HEK293 (cell line): ENCODE measurements around the gene RAD23B.

Experiments
- CTCF ChIP-seq: fragments of 450-650 bp; formaldehyde crosslinking; IDR thresholded peaks from 2 replicates; pipeline ENCODE4 v1.5.1; 2016; ENCODE audit warnings: missing biosample characterization, missing genetic modification characterization
- EGR2 ChIP-seq: fragments of 450-650 bp; formaldehyde crosslinking; IDR thresholded peaks from 2 replicates; pipeline ENCODE4 v1.5.1; 2016; ENCODE audit warnings: low read depth, missing biosample characterization, missing genetic modification characterization
- ELK4 ChIP-seq: IDR thresholded peaks from 2 replicates; pipeline ENCODE4 v1.6.1; 2011; ENCODE audit warnings: mild to moderate bottlenecking, low read depth, low read length, borderline replicate concordance
- SALL2 ChIP-seq: fragments of 450-650 bp; formaldehyde crosslinking; IDR thresholded peaks from 2 replicates; pipeline ENCODE4 v1.5.0; 2017; ENCODE audit warnings: missing biosample characterization, mild to moderate bottlenecking, missing genetic modification characterization, borderline replicate concordance
- YY1 ChIP-seq: fragments of 450-650 bp; formaldehyde crosslinking; IDR thresholded peaks from 2 replicates; pipeline ENCODE4 v1.5.1; 2018; ENCODE audit warnings: missing biosample characterization, missing genetic modification characterization
- ZNF184 ChIP-seq: fragments of 450-650 bp; IDR thresholded peaks from 2 replicates; pipeline ENCODE4 v1.5.1; 2018; ENCODE audit warnings: missing biosample characterization, mild to moderate bottlenecking, missing genetic modification characterization
- ZNF24 ChIP-seq: fragments of 450-650 bp; formaldehyde crosslinking; IDR thresholded peaks from 2 replicates; pipeline ENCODE4 v1.5.1; 2016; ENCODE audit warnings: missing biosample characterization, missing genetic modification characterization
- ZNF404 ChIP-seq: fragments of 450-650 bp; formaldehyde crosslinking; IDR thresholded peaks from 2 replicates; pipeline ENCODE4 v1.5.1; 2017; ENCODE audit warnings: missing biosample characterization, missing genetic modification characterization
- ZNF416 ChIP-seq: fragments of 450-650 bp; formaldehyde crosslinking; IDR thresholded peaks from 2 replicates; pipeline ENCODE4 v1.5.1; 2016; ENCODE audit warnings: missing biosample characterization, missing genetic modification characterization
- ZNF501 ChIP-seq: fragments of 450-650 bp; formaldehyde crosslinking; IDR thresholded peaks from 2 replicates; pipeline ENCODE4 v1.5.1; 2016; ENCODE audit warnings: missing biosample characterization, missing genetic modification characterization
- ZNF792 ChIP-seq: fragments of 450-650 bp; formaldehyde crosslinking; IDR thresholded peaks from 2 replicates; pipeline ENCODE4 v1.5.1; 2016; ENCODE audit warnings: missing biosample characterization, missing genetic modification characterization
- ZSCAN23 ChIP-seq: fragments of 450-650 bp; formaldehyde crosslinking; IDR thresholded peaks from 2 replicates; pipeline ENCODE4 v1.5.1; 2016; ENCODE audit warnings: missing biosample characterization, missing genetic modification characterization
- TF ChIP-seq, protein P1 (sequence below): sonication (generic); formaldehyde crosslinking; IDR thresholded peaks from 2 replicates; pipeline ENCODE4 v1.8.1; 2022; ENCODE audit warnings: mild to moderate bottlenecking, moderate library complexity, missing genetic modification reagents

DNA sequence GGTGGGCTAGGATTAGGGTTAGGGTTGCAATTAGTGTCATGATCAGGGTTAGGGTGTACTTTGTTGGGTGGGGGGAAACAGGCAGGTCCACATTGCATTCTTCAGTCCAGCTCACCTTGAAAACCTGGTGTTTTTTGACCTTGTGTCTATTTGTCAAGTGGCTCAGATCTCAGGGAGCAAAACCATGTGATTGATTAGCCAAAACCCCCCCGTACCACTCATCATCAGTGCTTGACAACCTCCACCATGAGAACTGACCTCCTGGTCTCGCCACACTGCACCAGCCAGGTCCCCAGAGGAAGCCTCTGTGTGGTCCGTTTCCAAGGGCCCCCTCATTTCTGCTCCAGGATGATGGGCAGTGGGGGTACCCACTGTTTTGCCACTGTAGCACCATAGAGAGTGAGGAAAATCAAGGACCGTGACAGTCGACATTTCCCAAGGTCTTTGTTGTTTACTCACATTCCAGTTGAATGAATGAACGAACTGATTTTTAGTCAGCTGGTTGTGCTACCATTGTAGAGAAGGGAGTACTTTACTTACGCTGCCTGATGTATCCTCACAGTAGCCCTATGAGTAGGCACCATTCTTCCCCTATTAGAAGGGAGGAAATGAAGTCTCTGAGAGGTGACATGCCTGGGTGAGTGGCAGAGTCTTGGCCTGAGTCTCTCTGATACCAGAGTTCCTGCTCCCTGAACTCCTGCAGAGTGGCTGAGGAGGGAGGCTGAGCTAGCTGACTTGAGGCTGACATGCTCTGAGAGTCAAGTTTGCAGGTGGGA, 84.8 kb downstream of the RAD23B start:
- TF ChIP-seq ZNF792 (no peak), ZNF416 (tag by site-specific recombination) (no peak), CTCF (tag by site-specific recombination) (no peak), ZNF24 (tag by site-specific recombination) (no peak), SALL2 (no peak), ZSCAN23 (no peak), ELK4 (no peak), YY1 (no peak), ZNF184 (tag by site-specific recombination) (no peak), EGR2 (tag by site-specific recombination) (no peak), ZNF404 (no peak), ZNF501 (no peak)
- TF ChIP-seq, protein P1, sequence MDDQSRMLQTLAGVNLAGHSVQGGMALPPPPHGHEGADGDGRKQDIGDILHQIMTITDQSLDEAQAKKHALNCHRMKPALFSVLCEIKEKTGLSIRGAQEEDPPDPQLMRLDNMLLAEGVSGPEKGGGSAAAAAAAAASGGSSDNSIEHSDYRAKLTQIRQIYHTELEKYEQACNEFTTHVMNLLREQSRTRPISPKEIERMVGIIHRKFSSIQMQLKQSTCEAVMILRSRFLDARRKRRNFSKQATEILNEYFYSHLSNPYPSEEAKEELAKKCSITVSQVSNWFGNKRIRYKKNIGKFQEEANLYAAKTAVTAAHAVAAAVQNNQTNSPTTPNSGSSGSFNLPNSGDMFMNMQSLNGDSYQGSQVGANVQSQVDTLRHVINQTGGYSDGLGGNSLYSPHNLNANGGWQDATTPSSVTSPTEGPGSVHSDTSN, result no peak
